ENCODE data around the gene CHI3L1.

DNA sequence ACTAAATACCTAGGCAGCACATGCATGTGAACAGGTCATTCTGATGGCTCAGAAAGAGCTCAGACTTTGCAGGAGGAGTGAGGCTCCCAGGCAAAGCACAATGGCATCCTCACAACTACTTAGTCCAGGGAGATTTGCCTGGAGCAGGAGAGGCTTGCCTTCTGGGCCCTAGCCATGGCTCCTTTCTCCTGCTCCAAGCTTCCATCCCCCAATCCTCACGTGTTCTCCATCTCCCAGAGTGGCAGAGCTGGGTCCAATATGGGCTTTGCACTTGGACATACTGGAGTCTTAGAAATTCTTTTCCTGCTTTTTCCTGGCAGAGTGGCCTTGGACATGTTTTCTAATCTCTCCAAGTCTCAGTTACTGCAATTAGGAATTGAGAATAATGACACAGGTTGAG lies 26.7 kb downstream of the CHI3L1 start:
- TF ChIP-seq CTCF (IDR thresholded peaks at IDR 0.05; ENCODE audit: low read depth, low read length) = no peak
- TF ChIP-seq EZH2phosphoT487 (IDR thresholded peaks at IDR 0.05; ENCODE audit: low read depth) = no peak

Measured in OCI-LY3 (cell line).